Measurements from ENCODE around the gene MED13. TPM values are rescaled to one million over a fixed set of nuclear protein-coding genes. Genes with fewer than 3 reads are reported as not detected.
"Not testable (repeated sequence)": the region's sequence is repeated elsewhere in the genome, so short reads cannot be mapped to it uniquely, and the experiment has no call there.

Gene MED13
- total RNA-seq, 2 experiments from 2014 or later, result 46.9 to 52.9 TPM

DNA sequence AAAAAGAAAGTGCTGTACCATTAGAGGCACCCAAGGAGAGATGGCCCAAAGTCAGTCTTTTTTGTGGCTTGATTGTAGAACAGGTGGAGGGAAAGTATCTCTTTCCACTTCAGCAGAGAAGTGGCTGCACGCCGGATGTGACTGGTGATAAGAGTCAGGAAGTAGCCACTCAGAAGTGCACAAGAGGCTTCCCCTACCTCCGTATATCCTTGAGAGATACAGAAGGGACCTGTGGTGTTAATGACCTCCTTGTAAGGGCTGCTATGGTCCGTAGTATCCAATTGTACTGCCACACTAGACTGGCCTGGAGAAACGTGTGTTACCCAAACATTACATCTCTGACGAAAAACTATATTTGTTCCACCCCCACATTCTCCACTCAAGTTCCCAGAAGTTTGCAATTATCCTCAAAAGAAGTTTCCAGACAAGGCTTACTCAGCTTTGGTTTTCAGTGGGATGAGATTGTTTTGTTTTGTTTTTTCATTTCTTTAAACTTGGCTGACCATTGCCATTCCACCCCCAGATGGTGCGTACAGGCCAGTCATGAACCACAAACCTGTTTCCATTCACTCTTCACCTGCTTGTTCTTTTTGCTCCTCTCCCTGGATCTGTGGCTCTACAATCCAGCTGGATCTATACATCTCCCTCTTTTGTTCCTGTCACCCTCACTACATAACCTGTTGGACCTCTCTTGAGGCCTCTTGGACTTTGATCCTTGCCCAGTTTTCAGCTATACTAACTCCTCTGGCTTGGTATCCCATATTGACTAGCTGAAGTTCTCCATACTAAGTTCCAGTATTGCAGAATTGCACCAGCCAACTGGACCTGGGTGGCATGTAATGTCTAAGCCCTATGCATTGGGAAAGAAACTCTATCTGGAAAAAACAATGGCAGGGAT is 20.7 kb upstream of the MED13 start:
- no peak overlapping the region for H3K27ac Mint-ChIP-seq
- DNase-seq (peak; percentile 43), ATAC-seq (peak; percentile 68)
- POLR2A ChIA-PET, result no interaction called here
- H3K9me3 Mint-ChIP-seq (ENCODE audit: insufficient read depth), result no peaks in the 10 kb centered on the region
- H3K4me1 Mint-ChIP-seq (ENCODE audit: low read depth), result peaks cover 11% of the 10 kb centered on the region
- H3K4me3 Mint-ChIP-seq, result no peak overlapping the region
- peaks cover 4% of the 10 kb centered on the region for H3K27me3 Mint-ChIP-seq (ENCODE audit: low read depth)
- CTCF ChIA-PET, result interaction anchor here (1.4 to 1.6 kb wide), 3 partner anchors 10 to 24 kb away, joined by 3 to 4 read pairs (median 3); no protein-coding TSS in a partner anchor
- no peaks in the 10 kb centered on the region for H3K36me3 Mint-ChIP-seq (ENCODE audit: low read depth)

DNA sequence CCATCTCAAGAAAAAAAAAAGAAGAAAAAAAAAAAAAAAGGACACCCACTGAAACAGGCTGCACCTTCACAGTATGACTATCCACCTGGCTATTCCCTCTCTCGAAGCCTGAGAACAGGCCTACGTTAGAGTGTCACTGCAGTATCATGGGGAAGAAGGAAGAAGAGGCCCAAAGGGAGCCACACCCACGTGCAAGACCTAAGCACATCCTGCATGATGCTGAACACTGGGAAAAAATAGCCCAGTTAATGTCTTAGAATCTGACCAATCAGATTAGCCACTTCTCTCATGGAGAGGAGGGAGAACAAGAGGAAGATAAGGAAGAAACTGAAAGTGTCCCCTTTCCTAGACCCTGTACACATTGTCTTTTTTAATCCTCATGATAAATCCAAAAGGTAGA is 19.5 kb upstream of the MED13 start:
- ChIA-PET POLR2A (no interaction called here), CTCF (no interaction called here)
- H3K4me3 Mint-ChIP-seq, result no peak overlapping the region
- H3K36me3 Mint-ChIP-seq (ENCODE audit: low read depth), result no peaks in the 10 kb centered on the region
- H3K9me3 Mint-ChIP-seq (ENCODE audit: insufficient read depth), result no peaks in the 10 kb centered on the region
- no peak for ATAC-seq
- no peak overlapping the region for H3K27ac Mint-ChIP-seq
- no peak for DNase-seq
- H3K27me3 Mint-ChIP-seq (ENCODE audit: low read depth), result peaks cover 9% of the 10 kb centered on the region
- H3K4me1 Mint-ChIP-seq (ENCODE audit: low read depth), result peaks cover 11% of the 10 kb centered on the region

DNA sequence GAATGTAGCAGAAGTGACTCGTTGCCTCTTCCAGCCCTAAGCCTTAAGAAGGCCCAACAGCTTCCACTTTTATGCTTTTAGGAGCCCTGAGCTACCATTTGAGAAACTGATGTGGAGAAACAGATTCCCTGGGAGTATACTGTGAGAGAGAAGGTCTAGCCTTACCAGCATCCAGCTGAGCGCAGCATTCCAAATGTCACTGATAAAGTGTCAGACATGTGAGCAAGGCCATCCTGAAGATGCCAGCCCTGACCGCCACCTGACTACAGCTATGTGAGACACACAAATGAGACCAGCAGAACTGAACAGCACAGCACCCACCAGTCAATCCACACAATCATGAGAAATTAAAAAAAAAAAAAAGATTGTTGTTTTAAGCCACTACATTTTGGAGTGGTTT is 18.6 kb upstream of the MED13 start:
- Mint-ChIP-seq H3K27me3 (ENCODE audit: low read depth) (peaks cover 9% of the 10 kb centered on the region), H3K4me1 (ENCODE audit: low read depth) (peaks cover 11% of the 10 kb centered on the region), H3K27ac (no peak overlapping the region), H3K36me3 (ENCODE audit: low read depth) (no peaks in the 10 kb centered on the region), H3K4me3 (no peak overlapping the region), H3K9me3 (ENCODE audit: insufficient read depth) (no peaks in the 10 kb centered on the region)
- no peak for DNase-seq
- ATAC-seq, result no peak
- ChIA-PET POLR2A (no interaction called here), CTCF (no interaction called here)

DNA sequence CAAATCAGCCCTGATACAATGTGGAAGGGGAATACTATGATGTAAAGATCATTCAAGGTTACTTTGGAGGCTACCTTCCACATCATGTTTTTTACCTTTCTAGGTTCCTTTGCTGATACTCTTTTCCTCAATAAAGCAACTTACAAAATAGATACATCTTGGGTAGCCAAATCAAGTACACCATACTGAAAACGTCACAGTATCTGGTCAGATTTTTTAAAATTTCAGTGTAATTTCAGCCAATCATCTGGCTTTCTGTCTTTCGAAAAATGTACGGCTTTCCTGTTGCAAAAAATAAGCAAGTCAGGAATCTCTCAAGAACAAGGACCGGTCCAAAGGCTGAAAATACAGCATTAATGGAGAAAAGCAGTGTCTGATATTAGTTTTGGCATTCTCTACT is 15.6 kb upstream of the MED13 start:
- POLR2A ChIA-PET, result no interaction called here
- H3K4me3 Mint-ChIP-seq, result no peak overlapping the region
- DNase-seq (no peak), ATAC-seq (no peak)
- CTCF ChIA-PET, result no interaction called here
- no peaks in the 10 kb centered on the region for H3K36me3 Mint-ChIP-seq (ENCODE audit: low read depth)
- peaks cover 21% of the 10 kb centered on the region for H3K27me3 Mint-ChIP-seq (ENCODE audit: low read depth)
- no peaks in the 10 kb centered on the region for H3K9me3 Mint-ChIP-seq (ENCODE audit: insufficient read depth)
- H3K4me1 Mint-ChIP-seq (ENCODE audit: low read depth), result peaks cover 7% of the 10 kb centered on the region
- no peak overlapping the region for H3K27ac Mint-ChIP-seq

DNA sequence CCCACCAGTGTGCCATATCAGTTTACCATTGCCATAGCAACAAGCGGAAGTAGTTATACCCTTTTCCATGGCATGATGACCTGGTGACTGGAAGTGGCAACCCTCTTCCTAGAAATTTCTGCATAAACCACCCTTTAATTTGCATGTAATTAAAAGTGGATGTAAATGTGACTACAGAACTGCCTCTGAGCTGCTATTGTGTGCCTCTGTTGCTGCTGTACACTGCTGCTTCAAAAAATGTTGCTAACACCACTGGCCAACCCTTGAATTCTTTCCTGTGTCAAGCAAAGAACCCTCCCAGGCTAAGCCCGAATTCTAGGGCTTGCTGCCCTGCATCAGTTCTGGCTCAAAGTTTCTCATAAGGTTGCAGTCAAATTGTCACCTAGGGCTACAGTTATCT is 12.9 kb upstream of the MED13 start:
- peaks cover 21% of the 10 kb centered on the region for H3K27me3 Mint-ChIP-seq (ENCODE audit: low read depth)
- CTCF ChIA-PET, result interaction anchor here (1.0 to 5.2 kb wide), 3 partner anchors 12 to 75 kb away, joined by 3 to 28 read pairs (median 28); partner anchors contain the start of gene MED13

DNA sequence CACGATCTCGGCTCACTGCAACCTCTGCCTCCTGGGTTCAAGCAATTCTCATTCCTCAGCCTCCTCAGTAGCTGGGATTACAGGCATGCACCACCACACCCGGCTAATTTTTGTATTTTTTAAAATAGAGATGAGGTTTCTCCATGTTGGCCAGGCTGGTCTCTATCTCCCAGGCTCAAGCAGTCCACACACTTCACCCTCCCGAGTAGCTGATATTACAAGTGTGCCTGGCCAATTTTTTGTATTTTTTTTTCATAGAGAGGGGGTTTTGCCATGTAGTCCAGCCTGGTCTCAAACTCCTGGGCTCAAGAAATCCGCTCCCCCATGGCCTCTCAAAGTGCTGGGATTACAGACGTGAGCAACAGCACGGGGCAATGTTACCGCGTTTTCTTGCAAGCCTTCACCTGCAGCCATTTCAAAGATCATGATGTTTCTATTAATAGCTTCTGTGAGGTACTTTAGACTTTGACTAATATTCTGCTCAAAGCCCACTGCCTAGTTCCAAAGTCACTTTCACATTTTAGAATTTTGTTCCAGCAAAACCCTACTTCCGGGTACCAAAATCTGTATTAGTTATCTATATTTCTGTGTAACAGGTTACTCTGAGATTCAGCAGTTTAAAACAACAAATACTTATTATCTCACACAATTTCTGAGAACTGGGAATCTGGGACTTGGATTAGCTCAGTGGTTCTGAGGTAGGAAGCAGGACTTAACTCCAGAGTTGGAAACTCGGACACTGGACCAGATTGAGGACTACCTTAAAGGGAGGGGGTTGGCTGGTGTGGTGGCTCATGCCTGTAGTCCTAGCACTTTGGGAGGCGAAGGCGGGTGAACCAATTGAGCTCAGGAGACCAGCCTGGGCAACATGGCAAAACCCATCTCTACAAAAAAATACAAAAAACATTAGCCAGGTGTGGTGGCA is 12.0 kb upstream of the MED13 start:
- no peaks in the 10 kb centered on the region for H3K36me3 Mint-ChIP-seq (ENCODE audit: low read depth)
- no peaks in the 10 kb centered on the region for H3K9me3 Mint-ChIP-seq (ENCODE audit: insufficient read depth)
- H3K4me1 Mint-ChIP-seq (ENCODE audit: low read depth), result peaks cover 2% of the 10 kb centered on the region
- H3K27me3 Mint-ChIP-seq (ENCODE audit: low read depth), result peaks cover 21% of the 10 kb centered on the region
- CTCF ChIA-PET, result interaction anchor here (1.0 to 5.2 kb wide), 3 partner anchors 12 to 74 kb away, joined by 3 to 28 read pairs (median 28); partner anchors contain the start of gene MED13
- ATAC-seq, result no peak
- no peak overlapping the region for H3K27ac Mint-ChIP-seq
- no peak overlapping the region for H3K4me3 Mint-ChIP-seq
- no peak for DNase-seq
- POLR2A ChIA-PET, result no interaction called here

More for the DNA sequence above, 12.9 kb upstream of the MED13 start:
- Mint-ChIP-seq H3K27ac (no peak overlapping the region), H3K9me3 (ENCODE audit: insufficient read depth) (no peaks in the 10 kb centered on the region), H3K4me1 (ENCODE audit: low read depth) (no peaks in the 10 kb centered on the region), H3K4me3 (no peak overlapping the region), H3K36me3 (ENCODE audit: low read depth) (no peaks in the 10 kb centered on the region)
- no peak for DNase-seq
- POLR2A ChIA-PET, result no interaction called here
- ATAC-seq, result no peak

DNA sequence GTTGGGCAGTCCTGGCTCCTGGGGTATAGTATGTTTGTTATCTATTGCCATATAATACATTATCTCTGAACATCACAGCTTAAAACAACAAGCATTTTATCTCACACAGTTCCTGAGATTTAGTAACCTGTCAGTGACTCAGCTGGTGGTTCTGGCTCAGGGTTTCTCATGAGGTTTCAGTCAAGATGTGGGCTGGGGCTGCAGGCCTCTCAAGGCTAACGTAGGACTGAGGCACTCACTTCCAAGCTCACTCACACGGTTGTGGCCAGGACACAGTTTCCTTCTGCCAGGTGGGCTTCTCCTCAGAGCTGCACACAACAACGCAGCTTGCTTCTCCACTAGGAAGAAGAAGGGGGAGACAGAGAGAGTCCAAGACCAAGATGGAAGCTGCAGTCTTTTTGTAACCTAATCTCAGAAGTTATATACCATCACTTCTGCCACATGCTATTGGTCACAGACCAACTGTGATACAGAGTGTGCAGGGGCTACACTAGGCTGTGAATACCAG is 10.3 kb upstream of the MED13 start:
- no peak for DNase-seq
- Mint-ChIP-seq H3K36me3 (ENCODE audit: low read depth) (no peaks in the 10 kb centered on the region), H3K27me3 (ENCODE audit: low read depth) (peaks cover 19% of the 10 kb centered on the region), H3K4me1 (ENCODE audit: low read depth) (peaks cover 3% of the 10 kb centered on the region), H3K4me3 (no peak overlapping the region), H3K27ac (no peak overlapping the region), H3K9me3 (ENCODE audit: insufficient read depth) (no peaks in the 10 kb centered on the region)
- POLR2A ChIA-PET, result interaction anchor here (0.6 kb wide), 2 partner anchors 1401 to 1407 kb away, joined by 3 read pairs; no protein-coding TSS in a partner anchor
- CTCF ChIA-PET, result interaction anchor here (0.8 to 5.2 kb wide), 5 partner anchors 10 to 34 kb away, joined by 3 to 28 read pairs (median 3); partner anchors contain the start of gene MED13
- no peak for ATAC-seq

DNA sequence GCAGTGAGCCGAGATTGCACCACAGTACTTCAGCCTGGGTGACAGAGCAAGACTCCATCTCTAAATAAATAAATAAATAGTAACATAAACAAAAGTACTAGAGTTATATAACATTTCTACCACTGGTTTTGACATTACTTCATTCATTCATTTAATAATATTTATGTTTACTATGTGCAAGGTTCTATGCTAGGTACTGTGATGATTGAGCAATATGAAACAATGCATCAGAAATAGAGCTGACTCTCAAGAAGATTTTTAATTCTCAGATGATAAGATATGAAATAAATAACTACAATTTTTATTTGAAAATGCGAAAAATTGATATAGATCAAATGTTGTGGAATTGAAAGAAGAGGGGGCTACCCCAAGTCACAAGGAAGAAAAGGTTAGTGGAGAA is 8.9 kb upstream of the MED13 start:
- no peaks in the 10 kb centered on the region for H3K9me3 Mint-ChIP-seq (ENCODE audit: insufficient read depth)
- CTCF ChIA-PET, result interaction anchor here (5.2 kb wide), 1 partner anchor 8 kb away, joined by 28 read pairs; the partner anchor contains the start of gene MED13

DNA sequence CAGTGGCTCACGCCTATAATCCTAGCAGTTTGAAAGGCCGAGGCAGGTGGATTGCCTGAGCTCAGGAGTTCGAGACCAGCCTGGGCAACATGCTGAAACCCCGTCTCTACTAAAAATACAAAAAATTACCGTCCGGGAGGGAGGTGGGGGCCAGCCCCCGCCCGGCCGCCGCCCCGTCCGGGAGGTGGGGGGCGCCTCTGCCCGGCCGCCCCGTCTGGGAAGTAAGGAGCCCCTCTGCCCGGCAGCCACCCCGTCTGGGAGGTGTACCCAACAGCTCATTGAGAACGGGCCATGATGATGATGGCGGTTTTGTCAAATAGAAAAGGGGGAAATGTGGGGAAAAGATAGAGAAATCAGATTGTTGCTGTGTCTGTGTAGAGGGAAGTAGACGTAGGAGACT is 7.8 kb upstream of the MED13 start:
- CTCF ChIA-PET, result interaction anchor here (0.7 to 1.9 kb wide), 2 partner anchors 37 to 174 kb away, joined by 3 to 14 read pairs; no protein-coding TSS in a partner anchor
- DNase-seq; H3K36me3 Mint-ChIP-seq (ENCODE audit: low read depth); H3K9me3 Mint-ChIP-seq (ENCODE audit: insufficient read depth); POLR2A ChIA-PET; H3K4me3 Mint-ChIP-seq; ATAC-seq; H3K4me1 Mint-ChIP-seq (ENCODE audit: low read depth); H3K27ac Mint-ChIP-seq; H3K27me3 Mint-ChIP-seq (ENCODE audit: low read depth): not testable (repeated sequence)

More for the DNA sequence above, 8.9 kb upstream of the MED13 start:
- H3K4me1 Mint-ChIP-seq (ENCODE audit: low read depth), result peaks cover 3% of the 10 kb centered on the region
- no peak overlapping the region for H3K27ac Mint-ChIP-seq
- ATAC-seq (no peak), DNase-seq (no peak)
- no peak overlapping the region for H3K4me3 Mint-ChIP-seq
- POLR2A ChIA-PET, result no interaction called here
- no peaks in the 10 kb centered on the region for H3K36me3 Mint-ChIP-seq (ENCODE audit: low read depth)
- peaks cover 14% of the 10 kb centered on the region for H3K27me3 Mint-ChIP-seq (ENCODE audit: low read depth)

DNA sequence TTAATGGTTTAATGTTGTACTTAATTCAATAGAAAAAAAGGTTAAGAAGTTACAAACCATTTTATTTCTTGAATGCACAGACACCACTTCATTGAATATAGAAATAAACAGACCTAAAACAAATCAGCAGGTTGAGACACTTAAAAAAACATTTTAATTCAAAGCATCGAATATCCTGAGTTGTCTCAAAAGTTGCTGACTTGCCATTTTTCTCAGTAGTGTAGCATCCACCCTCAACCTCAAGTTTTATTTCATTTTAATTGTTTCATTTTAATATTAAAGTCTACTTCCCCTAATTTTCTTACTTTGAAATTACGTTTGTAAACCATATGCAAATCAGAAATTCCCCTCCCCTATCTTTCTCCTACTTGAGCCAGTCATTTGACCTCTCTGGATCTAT is 5.8 kb upstream of the MED13 start:
- no peaks in the 10 kb centered on the region for H3K36me3 Mint-ChIP-seq (ENCODE audit: low read depth)
- POLR2A ChIA-PET, result interaction anchor here (0.7 kb wide), 1 partner anchor 208 kb away, joined by 6 read pairs; no protein-coding TSS in a partner anchor

More for the DNA sequence above, 5.8 kb upstream of the MED13 start:
- ATAC-seq (no peak), DNase-seq (no peak)
- Mint-ChIP-seq H3K4me1 (ENCODE audit: low read depth) (peaks cover 11% of the 10 kb centered on the region), H3K27ac (no peak overlapping the region), H3K4me3 (no peak overlapping the region), H3K27me3 (ENCODE audit: low read depth) (no peaks in the 10 kb centered on the region), H3K9me3 (ENCODE audit: insufficient read depth) (no peaks in the 10 kb centered on the region)
- CTCF ChIA-PET, result interaction anchor here (0.6 to 1.9 kb wide), 3 partner anchors 9 to 1033 kb away, joined by 3 to 14 read pairs (median 3); no protein-coding TSS in a partner anchor
